Upper lobe of left lung (tissue), 6 donors: ENCODE data around the gene SUMO1. TPM values are rescaled to one million over a fixed set of nuclear protein-coding genes. Genes with fewer than 3 reads are reported as not detected.

Experiments used
- ATAC-seq, 2 donors: fragments of 200-7000 bp; cut with Tn5 transposase; one replicate each; pipeline ENCODE4 v1.9.1; 2022; ENCODE audit warnings: mild to moderate bottlenecking in 2 of 2, moderate library complexity in 2 of 2; ENCODE audit not compliant: low FRiP score in 2 of 2
- DNase-seq, 2 donors: peaks; one replicate each; pipeline ENCODE4 v3.0.0-alpha.2; 2019 to 2020
- H3K27ac ChIP-seq, 4 donors: fragments of 200-600 bp; sonication (generic); one replicate each; pipeline ENCODE4 v1.5.1; 2016 to 2019
- H3K27me3 ChIP-seq, 4 donors: fragments of 200-600 bp; sonication (generic); one replicate each; pipeline ENCODE4 v1.5.1; 2017 to 2019
- H3K36me3 ChIP-seq, 4 donors: fragments of 200-600 bp; sonication (generic); one replicate each; pipeline ENCODE4 v1.5.1; 2016 to 2019
- H3K4me1 ChIP-seq, 4 donors: fragments of 200-600 bp; sonication (generic); one replicate each; pipeline ENCODE4 v1.5.1; 2018 to 2019
- H3K4me3 ChIP-seq, 4 donors: fragments of 200-600 bp; sonication (generic); one replicate each; pipeline ENCODE4 v1.5.1; 2017 to 2019; ENCODE audit warnings: mild to moderate bottlenecking in 2 of 4, moderate library complexity in 1 of 4
- H3K9me3 ChIP-seq, 4 donors: fragments of 200-600 bp; sonication (generic); one replicate each; pipeline ENCODE4 v1.5.1; 2018 to 2019
- CTCF ChIP-seq, 6 experiments: fragments of 450-650 bp in 4 of 6; fragments of 200-600 bp in 2 of 6; sonication (generic) in 2 of 6; IDR thresholded peaks; one replicate each; pipeline ENCODE4 v1.5.1; 2016 to 2019; ENCODE audit warnings: antibody characterized with exemption in 6 of 6
- EP300 ChIP-seq, 4 donors: sonication (generic); formaldehyde crosslinking; IDR thresholded peaks; one replicate each; pipeline ENCODE4 v1.5.1; 2017; ENCODE audit warnings: antibody characterized with exemption in 4 of 4, control low read depth in 2 of 4
- POLR2A ChIP-seq, 4 donors: fragments of 450-650 bp; IDR thresholded peaks; one replicate each; pipeline ENCODE4 v1.5.1; 2016 to 2017; ENCODE audit warnings: antibody characterized with exemption in 4 of 4, mild to moderate bottlenecking in 2 of 4
- POLR2AphosphoS5 ChIP-seq, 2 donors: sonication (generic); formaldehyde crosslinking; IDR thresholded peaks; one replicate each; pipeline ENCODE4 v1.5.1; 2017; ENCODE audit warnings: antibody characterized with exemption in 2 of 2
- WGBS, 2 donors: methylation state at CpG; one replicate each; pipeline ENCODE4 v1.1.5; 2017 to 2018; 5-methylcytosine and 5-hydroxymethylcytosine counted together
- total RNA-seq, 6 donors: library from RNA; depleted of rRNA in 4 of 6; stranded (reverse); fragments of >200 nt in 4 of 6; gene quantifications; one replicate each; pipeline versions ENCODE4 v1.1.0 to v1.2.1, GENCODE V29; 2016 to 2021
- donor health status: DM: no; HTN: no; CAD: no; lungs with moderate emphysema.
- donor health status: DM: no; HTN: yes; CAD: no; lungs with severe emphysema.

SUMO1 gene
- total RNA-seq, 6 donors from 2014 or later: 41.1 to 101 (median 59.6) TPM

GRCh38 chr2:202169131-202169530 lies 69.3 kb downstream of the SUMO1 start:
- ATAC-seq (no peak), DNase-seq (no peak)
- Histone ChIP-seq H3K27ac (no peak overlapping the region), H3K36me3 (no peaks in the 10 kb centered on the region), H3K9me3 (no peaks in the 10 kb centered on the region), H3K4me3 (no peak overlapping the region), H3K27me3 (no peaks in the 10 kb centered on the region), H3K4me1 (peaks cover 0 to 15% (median 7%) of the 10 kb centered on the region in 4 donors)
- TF ChIP-seq POLR2AphosphoS5 (IDR thresholded peaks at IDR 0.05): no peak
- TF ChIP-seq CTCF (IDR thresholded peaks at IDR 0.05): no peak
- TF ChIP-seq POLR2A (IDR thresholded peaks at IDR 0.05): no peak
- TF ChIP-seq EP300 (IDR thresholded peaks at IDR 0.05): no peak

GRCh38 chr2:202165945-202166344 lies 72.5 kb downstream of the SUMO1 start:
- TF ChIP-seq POLR2A (IDR thresholded peaks at IDR 0.05): no peak
- TF ChIP-seq CTCF (IDR thresholded peaks at IDR 0.05): no peak
- TF ChIP-seq POLR2AphosphoS5 (IDR thresholded peaks at IDR 0.05): no peak
- TF ChIP-seq EP300 (IDR thresholded peaks at IDR 0.05): no peak
- 48 to 61% methylated on average over 1 of the region's 1 CpG for WGBS, 2 donors
- no peak overlapping the region for H3K4me3 ChIP-seq
- no peaks in the 10 kb centered on the region for H3K36me3 ChIP-seq
- H3K27me3 ChIP-seq: no peaks in the 10 kb centered on the region
- H3K27ac ChIP-seq: no peak overlapping the region
- H3K4me1 ChIP-seq: no peaks in the 10 kb centered on the region
- ATAC-seq (no peak), DNase-seq (no peak)
- H3K9me3 ChIP-seq: no peaks in the 10 kb centered on the region

- H3K36me3 ChIP-seq: no peaks in the 10 kb centered on the region
- H3K4me3 ChIP-seq: no peak overlapping the region
- H3K4me1 ChIP-seq: no peaks in the 10 kb centered on the region
- DNase-seq (no peak), ATAC-seq (no peak)
- no peaks in the 10 kb centered on the region for H3K9me3 ChIP-seq
- no peaks in the 10 kb centered on the region for H3K27me3 ChIP-seq
- H3K27ac ChIP-seq: no peak overlapping the region
- WGBS, 2 donors: 82 to 90% methylated on average over 5 of the region's 5 CpGs
- no peak for TF ChIP-seq POLR2A (IDR thresholded peaks at IDR 0.05)
- no peak for TF ChIP-seq POLR2AphosphoS5 (IDR thresholded peaks at IDR 0.05)
- no peak for TF ChIP-seq CTCF (IDR thresholded peaks at IDR 0.05)
- TF ChIP-seq EP300 (IDR thresholded peaks at IDR 0.05): no peak
These were observed 73.2 kb downstream of the SUMO1 start for GRCh38 chr2:202165208-202165607.

- DNase-seq: no peak
- ATAC-seq: no peak
- TF ChIP-seq CTCF (IDR thresholded peaks at IDR 0.05) (no peak), EP300 (IDR thresholded peaks at IDR 0.05) (no peak), POLR2AphosphoS5 (IDR thresholded peaks at IDR 0.05) (no peak), POLR2A (IDR thresholded peaks at IDR 0.05) (no peak)
- Histone ChIP-seq H3K4me1 (no peaks in the 10 kb centered on the region), H3K9me3 (no peaks in the 10 kb centered on the region), H3K4me3 (no peak overlapping the region), H3K36me3 (no peaks in the 10 kb centered on the region), H3K27ac (no peak overlapping the region), H3K27me3 (no peaks in the 10 kb centered on the region)
- WGBS, 2 donors: 75 to 90% methylated on average over 3 of the region's 3 CpGs
These were observed 74.0 kb downstream of the SUMO1 start for GRCh38 chr2:202164411-202164810.

GRCh38 chr2:202161151-202161835 lies 77.1 kb downstream of the SUMO1 start:
- Histone ChIP-seq H3K36me3 (no peaks in the 10 kb centered on the region), H3K4me1 (no peaks in the 10 kb centered on the region), H3K27ac (no peak overlapping the region), H3K4me3 (no peak overlapping the region), H3K27me3 (no peaks in the 10 kb centered on the region), H3K9me3 (no peaks in the 10 kb centered on the region)
- TF ChIP-seq CTCF (IDR thresholded peaks at IDR 0.05) (no peak), EP300 (IDR thresholded peaks at IDR 0.05) (no peak), POLR2AphosphoS5 (IDR thresholded peaks at IDR 0.05) (no peak), POLR2A (IDR thresholded peaks at IDR 0.05) (no peak)
- ATAC-seq: no peak
- WGBS, 2 donors: 63 to 66% methylated on average over 8 of the region's 8 CpGs
- no peak for DNase-seq
